HG02798 (cell line): ENCODE measurements around the gene OPN3.

Experiments
- ATAC-seq: cut with Tn5 transposase; IDR thresholded peaks from one replicate; pipeline ENCODE4 v1.9.1; 2021; ENCODE audit warnings: mild to moderate bottlenecking; ENCODE audit not compliant: unreplicated experiment, poor library complexity

Gene OPN3

DNA sequence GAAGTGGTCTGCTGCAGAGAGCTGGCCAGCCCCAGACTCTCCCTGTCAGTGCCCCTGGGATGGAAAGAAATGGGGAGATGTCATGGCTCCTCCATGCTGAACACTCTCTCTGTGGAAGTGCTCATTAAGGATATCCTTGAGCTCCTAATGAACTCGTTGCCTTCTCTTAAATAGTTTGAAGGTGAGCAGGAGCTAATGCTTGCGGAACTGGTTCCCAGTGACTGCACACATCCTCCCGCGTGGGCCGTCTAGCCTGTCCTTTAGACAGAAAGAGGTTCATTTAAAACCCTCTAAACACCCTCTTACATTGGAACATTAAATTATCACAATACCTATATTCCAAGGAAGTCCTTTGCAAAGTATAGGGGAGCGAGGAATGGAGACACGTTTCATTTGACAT, 6.0 kb upstream of the OPN3 start:
- no peak for ATAC-seq

DNA sequence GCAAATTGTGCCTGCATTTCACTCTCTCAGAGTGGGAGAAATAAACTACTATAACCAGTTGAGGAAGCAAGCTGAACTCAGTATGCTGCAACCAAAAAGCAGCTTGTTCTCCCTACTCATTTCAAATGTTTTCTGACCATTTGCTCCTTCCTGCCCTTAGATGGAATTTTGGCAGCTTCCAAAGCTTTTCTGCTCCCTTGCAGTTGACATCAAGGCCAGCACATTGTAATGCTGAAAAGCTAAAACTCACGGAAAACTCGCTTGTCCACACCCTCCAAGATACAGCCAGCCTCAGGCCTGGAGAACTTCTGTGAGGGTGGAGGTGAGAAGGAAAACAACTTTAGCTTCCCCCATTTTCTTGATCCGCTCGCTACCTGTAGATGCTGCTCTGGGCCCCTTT, 5.0 kb upstream of the OPN3 start:
- ATAC-seq, result no peak

DNA sequence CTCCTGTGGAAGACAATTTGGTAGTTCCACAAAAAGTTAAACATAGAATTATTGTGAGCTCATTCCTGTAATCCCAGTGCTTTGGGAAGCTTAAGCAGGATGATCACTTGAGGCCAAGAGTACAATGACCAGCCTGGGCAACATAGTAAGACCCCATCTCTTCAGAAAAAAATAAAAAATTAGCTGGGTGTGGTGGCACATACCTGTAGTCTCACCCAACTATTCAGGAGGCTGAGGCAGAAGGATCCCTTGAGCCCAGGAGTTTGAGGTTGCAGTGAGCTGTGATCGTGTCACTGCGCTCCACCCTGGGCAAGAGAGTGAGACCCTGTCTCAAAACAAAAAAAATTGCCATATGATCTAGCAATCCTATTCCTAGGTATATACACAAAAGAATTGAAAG, 4.1 kb upstream of the OPN3 start:
- no peak for ATAC-seq

DNA sequence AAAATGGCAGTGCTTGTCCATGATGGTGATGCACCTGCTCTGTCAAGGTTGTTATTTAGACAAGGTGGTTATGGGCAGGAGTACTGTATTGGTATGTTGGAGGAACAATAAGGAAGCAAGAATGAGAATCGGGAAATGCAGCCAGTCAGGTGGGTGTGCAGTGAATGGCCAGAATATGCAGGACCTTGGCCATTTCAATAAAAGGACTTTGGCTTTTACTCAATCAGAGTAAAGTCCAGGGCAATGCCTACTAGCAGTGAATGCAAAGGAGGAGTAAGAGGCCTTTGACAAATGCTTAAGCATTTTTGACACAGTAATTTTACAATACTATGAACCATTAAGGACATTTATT, 2.4 kb upstream of the OPN3 start:
- ATAC-seq, result no peak

DNA sequence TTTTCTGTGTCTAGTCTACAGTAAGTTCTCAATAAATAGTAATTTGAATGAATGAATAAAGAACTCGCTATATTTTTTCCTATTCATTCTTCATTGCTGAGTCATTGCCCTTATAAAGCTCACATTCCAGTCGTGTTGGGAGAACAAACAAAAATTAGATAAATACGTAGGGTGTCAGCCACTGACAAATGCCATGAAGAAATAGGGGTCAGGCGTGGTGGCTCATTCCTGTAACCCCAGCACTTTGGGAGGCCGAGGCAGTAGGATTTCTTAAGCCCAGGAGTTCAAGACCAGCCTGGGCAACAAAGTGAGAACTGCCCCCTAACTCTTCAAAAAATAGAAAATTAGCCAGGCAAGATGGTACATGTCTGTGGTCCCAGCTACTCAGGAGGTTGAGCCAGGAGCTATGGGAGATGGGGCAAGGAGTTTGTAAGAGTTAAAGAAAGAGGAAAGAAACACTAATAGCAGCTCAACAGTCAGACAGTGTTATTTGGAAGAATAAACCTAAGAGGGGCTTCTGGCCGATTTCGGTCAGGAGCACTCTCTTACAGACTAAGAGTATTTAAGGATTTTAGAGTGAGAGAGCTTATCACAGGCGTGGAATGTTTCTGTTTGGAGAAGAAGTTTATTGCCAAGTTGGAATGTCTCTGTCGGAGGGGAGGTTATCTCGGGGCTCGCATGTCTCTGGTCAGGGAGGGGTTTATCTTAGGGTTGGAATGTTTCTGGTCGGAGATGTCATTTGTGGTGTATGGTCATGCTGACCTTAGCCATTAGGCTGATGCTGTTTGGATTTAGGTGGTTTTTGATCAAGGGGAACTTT, 1.8 kb upstream of the OPN3 start:
- no peak for ATAC-seq

DNA sequence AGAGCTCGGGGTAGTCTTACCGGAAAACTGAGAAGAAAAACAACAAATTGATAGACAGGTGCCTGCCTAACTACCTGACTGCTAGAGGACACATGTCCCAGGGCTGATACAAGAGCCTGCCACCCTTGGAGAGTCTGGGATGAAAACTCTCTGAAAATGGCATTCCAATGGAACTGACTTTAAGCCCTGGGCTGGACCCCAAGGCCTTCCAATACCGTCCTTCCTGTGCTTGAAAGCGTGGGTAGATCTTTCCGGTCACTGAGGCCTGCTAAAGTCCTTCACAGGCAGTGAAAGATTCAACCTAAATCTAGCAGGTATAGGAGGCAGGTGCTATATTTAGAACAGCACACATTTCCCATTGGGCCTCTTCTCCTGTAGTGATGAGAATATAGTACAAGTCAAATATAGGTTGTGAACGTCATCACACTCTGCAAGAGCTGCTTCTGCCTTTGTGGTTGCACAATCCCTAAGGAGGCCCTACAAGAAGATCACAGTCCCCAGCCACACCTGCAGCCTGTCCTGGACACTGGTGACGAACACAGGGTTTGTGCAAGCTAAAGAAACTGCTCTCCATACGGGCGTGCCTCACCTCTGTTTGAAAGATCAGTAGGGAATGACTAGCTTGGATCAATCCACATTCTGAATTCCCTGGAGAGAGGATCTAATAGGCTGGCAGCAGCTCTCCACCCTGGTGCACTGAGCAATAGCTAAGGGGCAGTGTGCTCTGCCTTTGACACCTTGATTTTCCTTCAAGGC, 876 bp upstream of the OPN3 start:
- no peak for ATAC-seq

DNA sequence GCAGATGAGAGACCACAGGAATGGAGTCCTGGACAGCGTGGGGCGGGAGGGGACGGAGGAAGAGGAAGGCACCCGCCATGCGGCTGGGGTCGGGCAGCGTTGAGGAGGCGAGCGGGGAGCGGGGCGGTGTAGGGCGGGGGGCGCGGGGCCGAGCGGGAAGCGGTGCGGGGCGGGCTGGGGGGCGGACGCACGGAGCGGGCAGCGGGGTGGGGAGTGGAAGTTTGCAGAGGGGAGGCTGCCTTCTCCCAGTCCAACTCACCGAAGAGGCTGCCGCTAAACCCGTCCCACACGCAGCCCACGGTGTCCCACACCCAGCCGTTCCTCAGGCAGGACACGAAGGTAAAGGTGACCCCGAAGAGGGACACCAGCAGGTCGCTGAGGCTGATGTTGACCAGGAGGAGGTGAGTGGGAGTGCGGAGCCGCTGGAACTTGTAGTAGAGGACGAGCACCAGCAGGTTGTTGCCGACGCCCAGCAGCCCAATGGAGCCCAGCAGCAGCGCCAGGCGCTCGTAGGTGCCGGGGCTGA, 483 bp downstream of the OPN3 start:
- peak; percentile 55 for ATAC-seq

DNA sequence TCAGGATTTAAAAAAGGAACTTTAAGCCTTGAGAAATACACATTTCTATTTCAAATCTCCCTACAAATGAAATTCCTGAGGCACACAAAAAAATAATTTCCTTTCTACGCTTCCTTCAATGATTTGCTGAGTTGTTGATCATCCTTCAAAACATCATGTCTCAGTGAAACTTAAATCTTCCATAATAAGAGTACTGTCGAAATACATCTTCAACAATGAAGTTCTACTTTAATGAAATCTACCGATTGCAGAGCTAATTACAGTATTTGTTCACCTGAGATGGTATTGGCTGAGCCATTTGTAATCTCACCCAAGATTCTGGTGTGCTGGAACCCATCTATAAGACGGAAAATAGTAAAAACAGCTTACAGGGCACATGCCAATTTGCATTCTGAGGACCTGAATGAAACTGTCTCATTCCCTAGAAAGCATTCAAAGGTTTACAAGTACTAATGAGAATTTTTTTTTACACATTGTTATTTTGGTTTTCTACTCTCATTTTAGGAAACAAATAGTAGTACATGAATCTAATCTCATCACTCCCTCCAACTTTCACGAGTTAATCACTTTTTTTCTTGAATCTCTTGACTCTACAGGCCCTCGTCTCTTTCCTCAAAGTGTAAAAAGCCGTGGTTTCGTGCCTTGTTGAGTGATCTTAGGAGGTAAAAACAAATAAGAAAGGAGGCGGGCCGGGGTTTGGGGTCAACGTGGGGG, 1.1 kb downstream of the OPN3 start:
- ATAC-seq, result no peak

DNA sequence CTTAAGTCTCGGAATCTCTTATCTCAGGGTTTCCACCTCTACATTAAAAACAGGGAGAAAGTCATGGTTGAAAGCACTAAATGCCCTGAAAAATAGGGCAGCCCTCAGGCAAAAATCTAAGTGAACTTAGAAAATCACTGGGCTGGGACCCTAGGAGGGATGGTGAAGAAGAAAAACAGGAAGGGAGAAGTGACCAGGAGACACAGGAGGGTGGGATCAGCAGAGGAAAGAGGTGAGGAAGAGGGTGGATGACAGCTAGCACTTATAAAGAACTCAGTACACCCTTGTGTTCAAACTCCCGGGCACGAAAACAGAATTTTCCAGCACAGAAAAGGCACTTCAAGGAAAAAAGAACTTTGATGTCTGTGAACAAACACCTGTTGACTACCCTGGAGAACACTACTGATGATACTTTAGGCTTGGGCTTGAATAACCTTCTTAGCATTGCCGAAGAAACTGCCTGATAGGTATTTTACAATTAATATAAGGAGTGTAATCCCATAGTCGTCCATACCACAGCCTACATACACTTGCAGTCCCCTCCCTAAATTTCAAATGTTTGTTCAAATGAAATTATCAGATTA, 2.0 kb downstream of the OPN3 start:
- ATAC-seq, result no peak

DNA sequence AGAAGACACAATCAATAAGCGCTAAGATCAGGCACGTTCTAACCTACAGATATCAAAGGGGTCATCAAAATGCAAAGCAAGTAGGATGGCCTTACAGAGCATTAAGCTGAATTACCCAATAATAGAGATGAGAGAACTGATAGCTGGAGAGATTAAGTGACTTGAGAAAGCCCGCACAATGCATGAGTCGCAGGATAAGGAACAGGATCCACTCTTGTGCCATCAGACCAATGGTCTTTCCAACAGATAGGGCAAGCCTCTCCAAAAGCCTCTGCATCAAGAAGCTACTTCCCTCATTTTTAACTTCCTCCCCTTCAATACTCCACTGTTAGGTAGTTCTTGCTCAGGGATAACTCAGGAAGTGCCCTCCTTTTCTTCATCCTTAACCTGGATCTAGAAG, 2.6 kb downstream of the OPN3 start:
- ATAC-seq, result no peak

DNA sequence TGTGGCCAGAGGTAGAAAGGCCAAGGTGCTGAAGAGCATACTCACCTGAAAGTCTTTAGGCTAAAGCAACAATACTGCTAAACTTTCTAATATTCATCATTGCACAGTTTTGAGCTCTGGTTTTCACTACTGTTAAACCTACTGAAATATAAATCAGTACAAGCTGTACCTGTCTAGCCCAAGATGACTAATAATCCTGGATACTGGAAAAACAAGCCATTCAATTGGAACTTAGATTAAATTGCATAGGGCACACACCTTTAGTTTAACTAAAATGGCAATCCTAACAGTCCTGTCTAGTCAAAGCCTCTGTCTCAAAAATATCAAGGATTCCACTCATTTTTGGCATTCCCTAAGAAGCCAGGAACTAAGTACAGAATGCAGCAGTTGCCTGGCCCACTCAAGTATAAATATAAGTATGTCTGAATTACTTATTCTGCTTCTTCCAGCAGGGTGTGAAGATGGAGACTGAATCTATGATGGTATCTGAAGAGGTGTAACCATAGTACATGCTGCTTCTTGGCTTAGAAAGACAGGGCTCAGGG, 3.1 kb downstream of the OPN3 start:
- ATAC-seq, result no peak

DNA sequence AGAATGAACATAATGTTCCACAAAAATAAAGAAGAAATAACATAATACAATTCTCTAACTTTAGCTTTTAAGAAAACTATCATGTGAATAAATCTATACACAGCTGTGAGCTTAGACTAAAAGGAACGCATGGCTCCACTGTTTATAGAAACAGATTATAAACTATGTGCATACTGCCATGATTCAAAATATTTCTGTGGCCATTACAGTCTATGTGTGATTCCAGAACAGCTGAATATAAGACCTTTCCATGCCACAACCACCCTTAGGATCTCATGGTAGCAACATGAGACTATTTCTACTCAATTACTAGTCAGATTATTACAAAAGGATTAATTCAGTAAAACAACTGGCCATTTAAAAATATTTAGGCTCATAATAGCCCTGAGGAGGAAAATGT, 3.9 kb downstream of the OPN3 start:
- no peak for ATAC-seq

DNA sequence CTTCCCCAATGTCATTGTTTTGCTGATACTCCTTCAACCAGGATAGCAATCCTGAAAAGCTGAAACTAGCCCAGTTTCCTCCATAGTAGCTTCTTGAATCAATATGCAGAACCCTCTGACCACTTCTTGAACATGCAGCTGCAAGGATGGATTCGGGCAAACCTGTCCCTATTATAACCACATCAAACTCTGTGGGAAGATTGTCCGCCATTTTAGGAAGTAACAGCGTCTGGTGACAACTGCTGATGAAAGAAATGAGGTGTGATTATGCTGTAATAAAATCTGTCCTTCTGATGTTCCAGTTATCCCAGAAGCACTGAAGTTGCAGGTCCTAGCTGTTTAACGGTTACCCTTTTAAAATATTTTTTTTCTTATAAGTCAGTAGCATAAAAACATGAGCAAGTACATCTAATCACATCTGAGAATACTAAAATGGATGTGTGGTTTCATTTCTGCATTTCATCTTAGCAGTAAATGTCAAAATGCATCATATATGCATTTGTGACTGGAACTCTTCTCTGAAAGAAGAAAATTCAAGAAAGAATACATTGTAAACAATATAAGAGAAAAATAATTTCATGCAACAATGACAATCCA, 4.5 kb downstream of the OPN3 start:
- ATAC-seq, result no peak

DNA sequence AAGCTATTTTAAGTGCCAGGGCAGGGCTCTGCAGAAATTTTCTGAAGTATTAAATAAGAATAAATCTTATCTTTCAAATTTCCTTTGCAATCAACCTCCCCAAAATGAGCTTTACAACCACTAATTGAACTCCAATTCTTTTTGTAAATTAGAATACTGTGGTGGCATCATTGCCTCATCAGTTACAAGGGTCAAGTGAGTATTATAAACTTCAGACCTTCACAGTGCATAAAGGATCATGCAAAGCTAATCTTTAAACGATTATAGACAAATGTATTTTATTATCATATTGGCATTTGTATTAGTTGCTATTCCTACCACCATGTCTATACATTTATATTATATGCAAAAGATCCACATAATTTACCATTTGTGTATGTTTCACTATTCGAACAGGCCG, 7.2 kb downstream of the OPN3 start:
- no peak for ATAC-seq

DNA sequence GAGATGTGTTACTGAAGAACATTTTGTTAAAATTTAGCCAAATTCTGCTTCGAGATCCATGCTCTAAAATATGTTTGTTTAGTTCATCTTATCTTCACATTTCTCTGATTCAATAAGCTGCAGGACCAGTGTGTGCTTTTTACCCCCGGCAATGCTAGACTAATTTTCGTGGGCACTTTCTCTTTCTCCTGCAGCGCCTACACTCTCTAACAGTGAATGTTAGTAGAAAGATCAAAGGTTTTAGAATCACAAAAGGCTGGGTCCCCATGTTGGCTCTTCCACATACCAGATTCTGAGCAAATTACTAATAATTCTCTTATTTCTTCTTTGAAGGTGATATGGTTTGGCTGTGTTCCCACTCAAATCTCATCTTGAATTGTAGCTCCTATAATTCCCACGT, 8.5 kb downstream of the OPN3 start:
- ATAC-seq, result no peak

DNA sequence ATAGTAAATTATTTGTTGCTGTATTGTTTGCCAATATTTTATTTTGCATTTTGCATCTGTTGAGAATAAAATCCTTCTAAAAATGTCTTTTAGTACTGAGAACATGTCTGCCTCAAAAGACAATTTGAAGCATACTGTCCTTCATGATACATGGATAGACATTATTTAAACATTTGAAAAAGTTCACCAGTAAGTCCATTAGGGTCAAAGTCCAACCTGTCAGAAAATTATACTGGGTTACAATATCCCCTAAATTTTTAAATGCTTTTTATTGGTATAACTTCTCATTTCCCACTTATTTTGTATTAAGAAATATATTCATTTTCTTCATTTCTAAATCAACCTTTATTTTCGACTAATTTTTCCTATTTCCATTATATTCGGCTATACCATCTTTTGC, 9.3 kb downstream of the OPN3 start:
- ATAC-seq, result no peak

DNA sequence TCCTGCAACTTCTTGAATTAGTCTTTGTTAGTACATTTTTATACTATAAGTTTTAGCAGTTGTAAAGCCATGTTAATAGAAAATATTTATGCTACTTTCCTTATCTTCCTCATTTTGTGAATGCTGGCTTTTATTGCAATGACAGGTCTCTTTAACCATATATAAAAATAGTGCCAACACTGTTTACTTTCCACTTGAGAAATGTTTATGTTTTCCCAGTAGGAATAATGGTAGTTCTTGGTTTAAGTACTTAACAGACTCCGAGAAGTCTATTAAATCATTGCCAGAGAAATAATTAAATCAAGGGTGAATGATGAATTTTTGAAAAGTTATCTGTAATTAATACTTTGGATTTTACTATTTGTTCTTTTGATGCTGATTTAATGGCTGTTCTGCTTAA, 9.7 kb downstream of the OPN3 start:
- ATAC-seq, result no peak

DNA sequence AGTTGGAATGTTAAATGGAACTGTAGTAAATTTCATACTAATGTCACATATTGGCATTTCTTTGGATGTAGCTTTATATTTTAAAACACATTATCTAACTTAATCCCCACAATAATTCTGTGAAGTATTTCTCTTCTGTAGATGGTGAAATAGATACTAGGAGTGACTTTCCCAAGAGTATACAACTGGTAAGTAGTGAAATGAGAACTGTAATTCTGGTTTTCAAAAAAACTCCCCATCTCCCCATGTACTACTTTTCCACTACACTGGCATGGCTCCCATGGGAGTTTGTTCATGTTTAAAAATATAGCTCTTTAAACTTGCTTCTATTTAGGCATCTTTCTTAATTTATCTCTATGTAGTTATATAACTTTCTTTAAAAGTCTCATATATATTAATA, 10.2 kb downstream of the OPN3 start:
- ATAC-seq, result no peak

DNA sequence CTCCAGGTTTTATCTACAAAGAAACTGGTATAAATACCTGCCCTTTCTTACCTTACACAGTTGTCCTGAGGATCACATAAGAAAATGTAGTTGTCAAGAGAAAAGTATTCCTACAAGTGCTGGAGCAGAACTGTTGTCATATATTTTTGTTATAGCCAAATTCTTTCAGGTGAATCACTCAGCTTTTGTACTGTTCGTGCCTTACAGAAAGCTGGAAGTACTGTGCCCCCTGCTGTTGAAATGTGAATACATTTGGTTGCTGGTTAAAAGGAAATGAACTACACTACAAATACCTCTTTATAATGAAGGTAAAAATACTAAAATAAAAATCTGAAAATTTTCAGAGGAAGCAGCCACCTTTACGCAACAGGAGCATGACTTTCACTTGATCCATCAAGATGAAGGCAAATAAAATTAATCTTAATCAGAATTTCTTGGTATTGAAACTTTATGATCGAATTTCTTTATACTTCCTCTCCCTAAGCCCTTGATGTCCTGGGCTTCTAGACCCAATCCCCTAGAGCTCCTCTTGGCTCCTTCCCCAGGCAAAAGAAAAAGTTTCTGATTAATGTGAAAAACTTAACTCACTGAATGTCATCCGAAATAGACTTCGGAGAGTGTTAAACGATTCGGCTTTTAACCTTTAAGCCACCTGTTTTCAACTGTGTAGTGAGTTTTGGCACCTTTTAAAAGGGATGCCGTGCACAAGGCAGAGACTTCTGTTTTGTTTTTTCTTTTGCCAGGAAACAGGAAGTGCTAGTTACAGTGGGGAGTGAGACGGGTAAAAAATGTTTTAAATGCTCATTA, 12.5 kb downstream of the OPN3 start:
- peak; percentile 81 for ATAC-seq
